GM19328 (cell line): Measurements from ENCODE around the gene CYP11A1.
"Not testable (repeated sequence)": the region's sequence is repeated elsewhere in the genome, so short reads cannot be mapped to it uniquely, and the experiment has no call there.

Source experiments
- ATAC-seq: cut with Tn5 transposase; IDR thresholded peaks from one replicate; pipeline ENCODE4 v1.9.1; 2021; ENCODE audit warnings: mild to moderate bottlenecking, moderate library complexity; ENCODE audit not compliant: unreplicated experiment

CYP11A1 gene

DNA sequence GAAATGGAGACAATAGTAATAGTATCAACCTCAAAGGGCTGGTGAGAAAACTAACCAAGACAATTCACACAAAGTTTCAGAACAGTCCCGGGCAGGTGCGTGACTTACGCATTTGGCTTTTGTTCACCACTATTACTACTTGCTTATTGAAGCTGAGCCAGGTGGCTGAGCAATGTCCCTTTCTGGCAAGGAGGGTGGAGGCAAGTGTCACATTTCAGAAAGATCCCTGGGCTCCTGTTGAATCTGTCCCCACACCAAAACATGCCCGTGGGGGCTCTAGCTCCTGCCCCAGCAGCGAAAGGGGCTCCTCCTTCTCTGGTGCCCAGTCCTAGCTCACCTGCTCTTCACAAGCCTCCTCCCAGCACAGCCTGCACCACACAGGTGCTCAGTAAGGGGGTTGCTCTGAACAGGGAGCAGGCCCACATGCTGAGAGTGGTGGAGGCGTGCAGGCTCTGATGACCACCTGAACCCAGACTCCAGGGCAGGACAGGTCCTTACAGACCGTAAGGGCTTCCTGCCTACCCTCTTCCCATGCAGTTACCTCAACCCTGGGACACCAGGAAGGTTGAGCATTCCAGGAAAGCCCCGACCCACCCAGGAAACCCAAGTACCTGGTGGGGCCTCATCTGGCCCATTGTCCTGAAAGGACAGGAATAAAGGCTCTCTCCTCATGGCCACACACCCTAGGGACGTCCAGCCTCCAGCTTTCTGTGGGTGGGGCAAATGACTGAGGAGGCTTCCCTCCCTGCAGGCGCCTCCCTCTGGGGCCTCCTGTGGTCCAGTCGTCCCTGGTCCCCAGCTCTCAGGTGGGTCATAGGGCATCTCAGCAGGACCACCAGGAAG is 33.7 kb upstream of the CYP11A1 start:
- no peak for ATAC-seq

- no peak for ATAC-seq
Observed at GRCh38 chr15:74400313-74400860, 32.9 kb upstream of the CYP11A1 start.

DNA sequence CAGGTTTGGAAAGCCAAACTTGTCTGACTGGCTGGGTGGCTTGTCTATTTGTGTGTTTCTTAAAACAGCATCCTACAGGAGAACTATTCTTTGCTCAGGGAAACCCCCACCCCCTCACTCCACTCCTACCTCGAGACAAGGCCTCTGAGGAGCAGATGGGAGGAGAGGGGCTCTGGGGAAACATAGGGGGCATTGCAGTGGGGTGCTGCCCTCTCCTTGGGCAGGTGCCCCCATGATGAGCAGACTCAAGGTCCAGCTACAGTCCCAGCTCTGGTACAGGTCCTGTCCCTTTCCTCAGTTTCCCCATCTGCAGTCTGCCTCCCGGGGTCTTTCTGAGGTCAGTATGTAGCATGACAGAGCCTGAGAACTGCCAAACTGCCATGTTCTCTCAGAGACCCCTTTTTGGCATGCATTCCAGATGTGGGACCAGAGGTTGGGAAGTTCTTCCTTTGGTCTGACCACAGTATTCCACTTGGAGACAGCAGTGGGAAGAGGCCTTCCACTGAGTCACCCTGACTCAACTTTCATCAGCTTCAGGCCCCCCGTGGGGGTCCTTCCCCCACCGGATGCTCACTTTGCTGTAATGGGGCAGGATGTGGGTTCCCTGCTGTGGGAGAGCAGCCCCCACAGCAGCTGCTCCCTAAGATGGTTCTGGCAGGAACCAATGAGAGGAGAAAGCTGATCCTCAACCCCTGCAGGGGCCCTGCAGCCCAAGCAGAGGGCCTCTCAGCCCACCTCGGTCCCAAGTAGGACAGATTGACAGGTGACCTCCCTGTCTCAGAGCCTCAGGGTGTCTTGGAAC is 32.3 kb upstream of the CYP11A1 start:
- no peak for ATAC-seq

GRCh38 chr15:74399100-74399499 is 31.7 kb upstream of the CYP11A1 start:
- no peak for ATAC-seq

DNA sequence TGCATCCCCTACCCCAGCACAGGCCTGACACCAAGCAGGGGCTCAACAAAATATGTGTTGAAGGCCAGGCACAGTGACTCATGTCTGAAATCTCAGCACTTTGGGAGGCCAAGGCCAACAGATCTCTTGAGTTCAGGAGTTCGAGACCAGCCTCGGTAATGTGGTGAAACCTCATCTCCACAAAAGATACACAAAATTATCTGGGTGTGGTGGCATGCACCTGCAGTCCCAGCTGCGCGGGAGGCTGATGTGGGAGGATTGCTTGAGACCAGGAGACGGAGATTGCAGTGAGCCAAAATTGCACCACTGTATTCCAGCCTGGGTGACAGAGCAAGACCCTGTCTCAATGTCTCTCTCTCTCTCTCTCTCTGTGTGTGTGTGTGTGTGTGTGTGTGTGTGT is 30.7 kb upstream of the CYP11A1 start:
- ATAC-seq, result no peak

DNA sequence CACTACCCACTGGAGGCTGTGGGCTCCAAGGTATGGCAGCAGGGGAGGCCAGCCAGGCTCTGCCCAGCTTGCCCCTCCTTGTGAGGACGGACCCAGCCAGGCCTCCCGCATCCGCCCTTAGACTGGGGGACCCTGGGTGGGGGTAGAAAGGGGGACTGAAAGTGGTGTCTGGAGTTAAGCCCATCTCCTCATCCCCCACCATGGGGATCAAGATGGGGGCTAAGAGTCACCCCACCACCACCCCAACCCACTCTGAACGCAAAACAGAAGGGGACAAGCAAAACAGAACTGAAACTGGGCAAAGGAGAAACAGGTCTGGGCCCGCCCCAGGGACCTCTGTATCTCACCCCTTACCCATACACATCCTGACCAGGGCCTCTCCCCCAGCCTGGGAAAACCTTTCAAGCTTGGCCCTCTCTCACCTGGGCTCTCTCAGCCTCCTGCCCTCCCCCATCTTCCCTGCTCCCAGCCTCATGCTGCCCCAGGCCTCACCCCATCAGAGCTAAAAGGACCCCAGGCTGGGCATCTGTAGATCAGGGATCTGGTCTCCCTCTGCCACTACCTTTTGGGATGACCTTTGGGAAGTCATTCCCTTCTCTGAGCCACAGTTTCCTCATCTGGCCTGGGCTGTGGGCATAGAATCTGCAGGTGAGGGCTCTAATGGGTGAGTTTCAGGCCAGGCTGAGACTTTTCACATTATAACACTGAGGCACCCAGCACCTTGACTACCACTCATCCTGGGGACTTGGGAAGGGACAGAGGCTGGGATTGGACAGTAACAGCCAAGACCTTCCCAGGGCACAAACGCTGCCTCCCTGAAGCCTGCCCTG is 30.0 kb upstream of the CYP11A1 start:
- ATAC-seq, result no peak

DNA sequence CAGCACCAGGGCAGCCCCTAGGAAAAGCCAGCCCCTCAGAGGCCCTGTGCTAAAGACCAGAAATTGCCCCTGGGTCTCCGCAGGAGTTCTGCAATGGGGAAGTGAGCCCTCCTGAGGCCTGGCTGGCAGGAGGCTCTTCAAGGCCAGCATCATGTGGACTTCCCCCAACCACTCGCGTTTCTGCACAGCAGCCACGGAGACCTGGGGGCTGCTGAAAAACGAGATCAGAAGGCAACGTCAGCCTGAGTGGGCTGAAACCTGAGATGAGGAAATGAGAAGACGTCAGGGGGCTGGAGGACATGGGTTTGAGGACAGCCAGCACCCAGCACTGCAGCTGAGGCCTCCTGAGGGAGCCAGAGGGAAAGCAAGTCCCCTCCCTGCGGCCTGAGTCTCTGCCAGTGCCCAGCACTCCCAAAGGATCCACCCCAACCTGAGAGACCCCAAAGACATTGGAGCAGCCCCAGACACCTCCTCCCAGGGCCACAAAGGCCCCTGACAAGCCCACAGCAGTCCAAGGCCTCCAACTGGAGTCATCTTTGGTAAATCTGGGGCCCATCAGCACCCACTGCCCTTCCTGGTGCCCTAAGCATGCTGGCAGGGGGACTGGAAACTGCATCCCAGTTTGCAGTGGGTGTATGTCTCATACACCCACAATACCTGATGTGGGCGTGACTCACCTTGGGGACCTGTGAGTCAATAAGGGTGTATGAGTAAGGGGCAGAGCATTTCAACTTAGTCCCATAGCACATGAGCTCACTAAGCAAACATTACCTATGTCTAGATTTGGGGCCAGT is 29.2 kb upstream of the CYP11A1 start:
- ATAC-seq, result peak; percentile 32

DNA sequence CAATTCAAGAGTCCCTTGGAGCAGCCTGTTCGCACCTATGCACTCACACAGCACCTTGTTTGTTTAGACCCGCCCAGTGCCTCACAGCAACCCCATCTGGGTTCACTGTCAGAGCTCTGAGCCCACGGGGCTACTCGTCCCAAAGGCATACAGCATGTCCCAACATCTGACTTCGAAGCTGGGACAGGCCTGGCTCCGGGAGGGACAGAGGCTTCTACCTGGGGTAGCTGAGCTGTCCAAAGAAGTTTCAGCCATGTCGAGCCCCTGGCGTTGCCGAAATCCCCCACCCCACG is 28.6 kb upstream of the CYP11A1 start:
- no peak for ATAC-seq

DNA sequence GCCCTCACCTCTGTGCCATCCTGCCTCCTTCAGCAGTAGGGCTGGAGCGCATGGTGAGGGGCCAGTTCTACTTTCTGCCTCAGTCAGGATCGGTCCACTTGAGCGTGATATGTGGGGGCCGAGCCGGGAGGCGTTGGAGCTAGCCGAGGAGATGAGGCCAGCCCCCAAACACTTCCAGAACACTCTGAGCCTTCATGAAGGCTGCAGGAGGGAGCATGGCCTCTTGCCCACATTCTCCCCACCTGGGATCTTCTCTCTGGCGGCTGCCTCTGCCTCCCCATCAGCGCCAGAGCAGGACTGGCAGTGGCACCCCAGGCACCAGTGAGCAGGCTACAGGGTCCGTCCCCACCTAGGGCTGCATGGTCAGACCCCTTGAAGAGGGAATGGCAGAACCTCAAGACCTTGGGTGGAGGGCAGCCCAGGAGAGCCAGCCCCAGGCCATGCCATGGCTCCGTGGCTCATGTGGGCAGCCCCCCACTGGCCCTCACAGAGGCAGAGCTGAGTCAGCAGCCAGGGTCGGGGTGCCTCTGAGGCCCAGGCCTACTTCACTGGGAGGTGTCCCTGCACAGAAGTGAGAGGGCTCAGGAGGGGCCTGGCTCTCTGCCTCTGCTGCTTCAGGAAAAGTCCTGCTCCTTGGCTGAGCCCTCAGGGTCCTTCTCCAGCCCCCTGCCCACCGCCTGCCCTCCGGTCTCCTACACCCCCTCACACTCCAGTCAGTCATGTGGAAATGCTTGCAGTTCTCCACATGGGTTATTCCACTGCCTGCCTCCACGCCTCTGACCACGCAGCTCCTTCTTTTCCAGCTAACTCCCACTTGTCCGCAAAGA is 28.1 kb upstream of the CYP11A1 start:
- no peak for ATAC-seq

GRCh38 chr15:74394090-74394846 is 26.8 kb upstream of the CYP11A1 start:
- ATAC-seq, result no peak

- no peak for ATAC-seq
Observed at GRCh38 chr15:74393423-74393822, 26.0 kb upstream of the CYP11A1 start.

- no peak for ATAC-seq
Observed at GRCh38 chr15:74392902-74393301, 25.5 kb upstream of the CYP11A1 start.

GRCh38 chr15:74392451-74392830 is 25.0 kb upstream of the CYP11A1 start:
- no peak for ATAC-seq

GRCh38 chr15:74391582-74392450 is 24.4 kb upstream of the CYP11A1 start:
- ATAC-seq, result no peak

DNA sequence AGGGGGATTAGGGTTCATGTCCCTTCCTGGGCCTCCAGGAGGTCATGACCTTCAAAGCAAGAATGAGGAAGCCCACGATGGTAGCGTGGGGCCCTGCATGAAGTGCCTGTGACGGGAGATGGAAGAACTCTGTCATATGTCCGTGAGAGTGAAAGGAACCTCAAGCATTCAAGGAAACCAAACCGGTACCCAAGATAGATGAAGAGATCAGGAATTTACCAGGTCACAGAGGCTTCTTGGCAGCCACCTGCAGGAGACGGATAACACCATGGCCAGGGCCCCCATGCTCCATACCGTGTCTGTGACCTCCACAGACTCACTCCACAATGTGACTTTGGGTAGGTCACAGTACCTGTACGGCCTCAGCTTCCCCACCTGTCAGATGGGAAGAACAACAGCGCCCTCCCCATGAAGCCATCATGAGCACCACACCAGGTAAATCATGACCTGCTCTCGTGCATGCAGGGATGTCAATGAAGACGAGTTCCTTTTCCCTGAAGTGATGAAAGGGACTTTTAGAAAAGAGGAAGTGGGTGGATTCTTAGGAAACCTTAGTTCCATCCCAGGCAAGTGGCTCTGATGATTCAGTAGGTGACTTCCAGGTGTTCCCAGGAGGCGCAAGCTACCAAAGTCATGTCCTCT is 23.3 kb upstream of the CYP11A1 start:
- ATAC-seq, result no peak

DNA sequence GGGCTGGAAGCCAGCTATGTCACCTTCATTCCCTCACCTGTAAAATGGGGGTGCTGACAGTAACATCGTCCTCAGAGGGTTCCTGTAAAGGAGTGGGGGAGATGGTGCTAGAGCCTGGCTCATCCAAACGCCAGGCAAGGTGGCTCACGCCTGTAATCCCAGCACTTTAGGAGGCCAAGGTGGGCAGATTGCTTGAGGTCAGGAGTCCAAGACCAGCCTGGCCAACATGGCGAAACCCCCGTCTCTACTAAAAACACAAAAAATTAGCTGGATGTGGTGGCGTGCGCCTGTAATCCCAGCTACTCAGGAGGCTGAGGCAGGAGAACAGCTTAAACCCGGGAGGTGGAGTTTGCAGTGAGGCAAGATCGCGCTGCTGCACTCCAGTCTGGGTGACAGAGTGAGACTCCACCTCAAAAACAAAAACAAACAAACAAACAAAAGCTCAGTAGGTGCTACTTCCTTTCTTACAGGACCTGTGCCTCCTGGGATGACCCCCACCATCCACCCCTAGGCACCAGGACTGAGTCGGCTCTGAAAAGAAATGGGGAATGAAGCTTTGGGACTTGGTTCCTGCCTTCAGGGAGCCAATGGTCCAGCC is 22.7 kb upstream of the CYP11A1 start:
- ATAC-seq, result not testable (repeated sequence)
